ENCODE measurements around the gene C12orf60. TPM values are rescaled to one million over a fixed set of nuclear protein-coding genes. Genes with fewer than 3 reads are reported as not detected.
A peak's percentile ranks its signal among the peaks of the same experiment; 100 is the strongest.

The C12orf60 gene
- total RNA-seq, 1 donor from 2014 or later, result 4.9 TPM

GRCh38 chr12:14775636-14775980 is 27.9 kb upstream of the C12orf60 start:
- TF ChIP-seq, protein P1, sequence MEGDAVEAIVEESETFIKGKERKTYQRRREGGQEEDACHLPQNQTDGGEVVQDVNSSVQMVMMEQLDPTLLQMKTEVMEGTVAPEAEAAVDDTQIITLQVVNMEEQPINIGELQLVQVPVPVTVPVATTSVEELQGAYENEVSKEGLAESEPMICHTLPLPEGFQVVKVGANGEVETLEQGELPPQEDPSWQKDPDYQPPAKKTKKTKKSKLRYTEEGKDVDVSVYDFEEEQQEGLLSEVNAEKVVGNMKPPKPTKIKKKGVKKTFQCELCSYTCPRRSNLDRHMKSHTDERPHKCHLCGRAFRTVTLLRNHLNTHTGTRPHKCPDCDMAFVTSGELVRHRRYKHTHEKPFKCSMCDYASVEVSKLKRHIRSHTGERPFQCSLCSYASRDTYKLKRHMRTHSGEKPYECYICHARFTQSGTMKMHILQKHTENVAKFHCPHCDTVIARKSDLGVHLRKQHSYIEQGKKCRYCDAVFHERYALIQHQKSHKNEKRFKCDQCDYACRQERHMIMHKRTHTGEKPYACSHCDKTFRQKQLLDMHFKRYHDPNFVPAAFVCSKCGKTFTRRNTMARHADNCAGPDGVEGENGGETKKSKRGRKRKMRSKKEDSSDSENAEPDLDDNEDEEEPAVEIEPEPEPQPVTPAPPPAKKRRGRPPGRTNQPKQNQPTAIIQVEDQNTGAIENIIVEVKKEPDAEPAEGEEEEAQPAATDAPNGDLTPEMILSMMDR (IDR thresholded peaks at IDR 0.05; ENCODE audit: insufficient read depth, low read length, poor library complexity, severe bottlenecking), result no peak
- no peak for DNase-seq (ENCODE audit: low read depth)
- H3K27me3 ChIP-seq (ENCODE audit: control insufficient read depth, insufficient read depth, low read length), result no peaks in the 10 kb centered on the region
- H3K36me3 ChIP-seq (ENCODE audit: control insufficient read depth, insufficient read depth, low read length), result no peaks in the 10 kb centered on the region
- peak overlapping the region; percentile 93 for H3K4me3 ChIP-seq (ENCODE audit: low read depth, low read length)

GRCh38 chr12:14776236-14776961 is 27.1 kb upstream of the C12orf60 start:
- H3K27me3 ChIP-seq (ENCODE audit: control insufficient read depth, insufficient read depth, low read length), result no peaks in the 10 kb centered on the region
- no peak for DNase-seq (ENCODE audit: low read depth)
- TF ChIP-seq, protein P1 (IDR thresholded peaks at IDR 0.05; ENCODE audit: insufficient read depth, low read length, poor library complexity, severe bottlenecking), result peak; percentile 10
- no peaks in the 10 kb centered on the region for H3K36me3 ChIP-seq (ENCODE audit: control insufficient read depth, insufficient read depth, low read length)
- no peak overlapping the region for H3K4me3 ChIP-seq (ENCODE audit: low read depth, low read length)

DNA sequence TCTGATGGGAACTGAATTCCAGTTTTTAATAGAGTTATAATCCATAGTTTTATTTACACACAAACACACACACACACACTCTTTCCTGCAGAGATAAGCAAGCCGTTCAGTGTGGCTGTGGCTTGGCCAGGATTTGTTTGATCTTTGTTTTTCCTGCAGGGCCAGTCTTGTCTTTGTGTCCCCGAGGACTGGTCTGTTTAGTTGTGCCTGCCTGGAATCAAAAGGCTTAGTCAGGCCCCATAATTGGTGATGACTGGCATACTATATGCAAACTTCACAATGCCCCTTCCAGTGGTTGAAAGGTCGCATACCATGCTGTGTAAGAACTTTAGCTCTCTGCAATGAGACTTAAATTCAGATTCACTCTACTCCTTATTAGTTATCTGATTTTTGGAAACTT is 26.2 kb upstream of the C12orf60 start:
- H3K27me3 ChIP-seq (ENCODE audit: control insufficient read depth, insufficient read depth, low read length), result no peaks in the 10 kb centered on the region
- H3K36me3 ChIP-seq (ENCODE audit: control insufficient read depth, insufficient read depth, low read length), result no peaks in the 10 kb centered on the region
- H3K4me3 ChIP-seq (ENCODE audit: low read depth, low read length), result no peak overlapping the region
- TF ChIP-seq, protein P1 (IDR thresholded peaks at IDR 0.05; ENCODE audit: insufficient read depth, low read length, poor library complexity, severe bottlenecking), result no peak
- no peak for DNase-seq (ENCODE audit: low read depth)

GRCh38 chr12:14779834-14780233 is 23.6 kb upstream of the C12orf60 start:
- Histone ChIP-seq H3K27me3 (ENCODE audit: control insufficient read depth, insufficient read depth, low read length) (no peaks in the 10 kb centered on the region), H3K36me3 (ENCODE audit: control insufficient read depth, insufficient read depth, low read length) (no peaks in the 10 kb centered on the region), H3K4me3 (ENCODE audit: low read depth, low read length) (no peak overlapping the region)
- no peak for DNase-seq (ENCODE audit: low read depth)
- TF ChIP-seq, protein P1 (IDR thresholded peaks at IDR 0.05; ENCODE audit: insufficient read depth, low read length, poor library complexity, severe bottlenecking), result no peak

GRCh38 chr12:14780859-14781258 is 22.6 kb upstream of the C12orf60 start:
- no peak for DNase-seq (ENCODE audit: low read depth)
- Histone ChIP-seq H3K36me3 (ENCODE audit: control insufficient read depth, insufficient read depth, low read length) (no peaks in the 10 kb centered on the region), H3K27me3 (ENCODE audit: control insufficient read depth, insufficient read depth, low read length) (no peaks in the 10 kb centered on the region), H3K4me3 (ENCODE audit: low read depth, low read length) (no peak overlapping the region)
- TF ChIP-seq, protein P1 (IDR thresholded peaks at IDR 0.05; ENCODE audit: insufficient read depth, low read length, poor library complexity, severe bottlenecking), result no peak

DNA sequence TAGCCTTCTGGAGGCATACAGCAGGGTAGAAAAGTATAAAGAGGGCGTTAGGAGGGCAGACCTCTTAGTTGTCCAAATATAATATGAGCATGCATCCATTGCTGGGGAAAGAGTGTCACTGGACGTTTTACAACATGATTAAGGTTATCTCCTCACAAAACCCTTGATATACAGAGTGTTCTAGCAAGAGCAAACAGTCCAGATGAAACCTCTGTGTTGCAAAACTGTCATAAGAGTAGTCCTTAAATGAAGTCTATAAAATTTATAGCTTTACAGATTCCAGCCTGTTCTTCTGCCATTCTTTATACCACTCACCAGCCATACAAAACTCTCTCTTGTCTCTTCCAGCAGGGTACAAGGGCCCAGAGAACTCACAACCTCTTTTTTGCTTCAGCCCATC is 21.9 kb upstream of the C12orf60 start:
- no peak for DNase-seq (ENCODE audit: low read depth)
- TF ChIP-seq, protein P1 (IDR thresholded peaks at IDR 0.05; ENCODE audit: insufficient read depth, low read length, poor library complexity, severe bottlenecking), result no peak
- H3K4me3 ChIP-seq (ENCODE audit: low read depth, low read length), result no peak overlapping the region

More for the DNA sequence above, 21.9 kb upstream of the C12orf60 start:
- Histone ChIP-seq H3K27me3 (ENCODE audit: control insufficient read depth, insufficient read depth, low read length) (no peaks in the 10 kb centered on the region), H3K36me3 (ENCODE audit: control insufficient read depth, insufficient read depth, low read length) (no peaks in the 10 kb centered on the region)

Measured in kidney epithelial cell (primary cell).